Stimulated activated CD4-positive, alpha-beta T cell treated with anti-CD3 and anti-CD28 coated beads, Interleukin-4, amount 100 ng/mL, for 24 hours (primary cell): Measurements from ENCODE around the gene IRF7.
"Not testable (repeated sequence)": the region's sequence is repeated elsewhere in the genome, so short reads cannot be mapped to it uniquely, and the experiment has no call there.

ENCODE experiments used
- DNase-seq: peaks from one replicate; pipeline ENCODE4 v3.0.0-alpha.2; 2020

The IRF7 gene

GRCh38 chr11:578276-579035 lies 37.3 kb downstream of the IRF7 start:
- DNase-seq = no peak

DNA sequence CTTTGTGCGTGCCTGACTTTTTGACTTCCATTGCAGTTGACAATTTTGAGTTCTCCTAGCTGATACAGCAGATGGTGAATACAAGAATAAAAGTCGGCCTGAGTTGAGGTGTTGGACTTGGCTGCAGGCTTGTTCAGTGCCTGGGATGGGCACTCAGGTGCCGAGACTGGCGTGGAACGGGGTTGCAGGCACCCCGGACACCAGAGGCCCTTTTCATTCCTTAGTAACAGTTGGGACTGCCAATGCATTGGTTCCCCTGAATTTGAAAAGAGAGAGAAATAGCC lies 38.2 kb downstream of the IRF7 start:
- no peak for DNase-seq

GRCh38 chr11:576811-577610 lies 38.7 kb downstream of the IRF7 start:
- no peak for DNase-seq

- peak; percentile 95 for DNase-seq
Measured at GRCh38 chr11:575996-576768, 39.6 kb downstream of the IRF7 start, which contains the start of gene PHRF1. Gene PHRF1 (plus strand): TSS chr11:576470. CDS start chr11:581513, 5,043 bp downstream.

- no peak for DNase-seq
Measured at GRCh38 chr11:575313-575995, 40.3 kb downstream of the IRF7 start.

DNA sequence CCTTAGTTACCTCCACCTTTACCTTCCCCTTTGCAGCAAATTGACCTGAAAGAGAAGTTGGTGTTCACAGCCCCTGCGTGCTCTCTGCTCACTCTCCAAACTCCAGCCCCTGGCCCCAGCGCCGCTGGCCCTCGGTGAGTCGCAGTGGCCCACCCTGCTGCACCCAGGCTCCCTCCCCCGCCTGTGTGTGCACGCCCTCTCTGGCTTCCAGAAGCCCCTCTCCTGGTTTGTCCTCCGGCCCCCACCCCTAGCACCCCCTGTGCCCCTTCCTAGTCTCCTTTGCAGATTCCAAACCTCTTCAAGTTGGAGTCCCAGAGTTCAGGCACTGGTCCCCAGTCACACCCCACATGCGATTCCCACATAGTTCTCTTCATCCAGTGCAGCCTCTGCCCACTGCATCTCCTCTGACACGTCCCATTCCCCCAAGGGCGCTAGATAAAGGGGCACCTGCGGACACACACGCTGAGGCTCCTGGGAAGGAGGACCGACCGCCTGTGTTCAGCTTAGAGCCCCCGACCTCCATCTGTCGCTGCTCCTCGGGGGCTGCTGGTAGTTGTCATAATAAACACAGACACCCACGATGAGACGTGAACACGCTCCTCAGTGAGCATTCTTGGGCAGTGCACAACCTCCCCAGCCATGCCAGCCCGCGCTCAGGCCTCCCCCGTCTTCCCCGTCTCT lies 41.0 kb downstream of the IRF7 start:
- no peak for DNase-seq

GRCh38 chr11:574031-574570 lies 41.6 kb downstream of the IRF7 start:
- not testable (repeated sequence) for DNase-seq

DNA sequence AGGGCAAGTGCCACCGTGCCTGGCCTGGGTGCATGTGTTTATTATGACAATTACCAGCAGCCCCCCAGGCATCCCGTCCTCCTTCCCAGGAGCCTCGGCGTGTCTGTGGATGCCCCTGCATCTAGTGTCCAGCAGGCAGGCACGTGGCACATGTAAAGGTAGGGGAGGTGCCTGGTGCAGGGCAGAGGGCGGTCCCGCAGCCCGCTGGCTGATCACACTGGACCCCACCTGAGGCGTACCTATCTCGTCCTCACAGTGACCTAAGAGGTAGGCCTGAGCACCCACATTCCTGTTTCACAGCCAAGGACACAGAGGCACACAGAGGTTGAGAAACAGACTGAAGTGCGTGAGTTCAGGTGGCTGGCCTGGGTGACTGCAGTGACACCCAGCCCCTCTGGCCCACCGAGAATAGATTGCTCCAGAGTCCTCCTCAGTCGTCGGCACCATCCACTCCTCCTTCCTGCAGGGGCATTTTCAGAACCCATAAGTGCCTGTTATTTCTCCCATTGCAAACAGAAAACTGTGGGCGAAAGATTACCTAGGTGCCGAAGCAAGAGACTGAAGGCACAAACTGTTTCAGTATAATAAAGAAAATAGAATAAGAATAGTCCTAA lies 42.5 kb downstream of the IRF7 start:
- no peak for DNase-seq

- no peak for DNase-seq
Measured at GRCh38 chr11:571802-572185, 44.0 kb downstream of the IRF7 start.

GRCh38 chr11:569158-569885 lies 46.4 kb downstream of the IRF7 start:
- DNase-seq = no peak

DNA sequence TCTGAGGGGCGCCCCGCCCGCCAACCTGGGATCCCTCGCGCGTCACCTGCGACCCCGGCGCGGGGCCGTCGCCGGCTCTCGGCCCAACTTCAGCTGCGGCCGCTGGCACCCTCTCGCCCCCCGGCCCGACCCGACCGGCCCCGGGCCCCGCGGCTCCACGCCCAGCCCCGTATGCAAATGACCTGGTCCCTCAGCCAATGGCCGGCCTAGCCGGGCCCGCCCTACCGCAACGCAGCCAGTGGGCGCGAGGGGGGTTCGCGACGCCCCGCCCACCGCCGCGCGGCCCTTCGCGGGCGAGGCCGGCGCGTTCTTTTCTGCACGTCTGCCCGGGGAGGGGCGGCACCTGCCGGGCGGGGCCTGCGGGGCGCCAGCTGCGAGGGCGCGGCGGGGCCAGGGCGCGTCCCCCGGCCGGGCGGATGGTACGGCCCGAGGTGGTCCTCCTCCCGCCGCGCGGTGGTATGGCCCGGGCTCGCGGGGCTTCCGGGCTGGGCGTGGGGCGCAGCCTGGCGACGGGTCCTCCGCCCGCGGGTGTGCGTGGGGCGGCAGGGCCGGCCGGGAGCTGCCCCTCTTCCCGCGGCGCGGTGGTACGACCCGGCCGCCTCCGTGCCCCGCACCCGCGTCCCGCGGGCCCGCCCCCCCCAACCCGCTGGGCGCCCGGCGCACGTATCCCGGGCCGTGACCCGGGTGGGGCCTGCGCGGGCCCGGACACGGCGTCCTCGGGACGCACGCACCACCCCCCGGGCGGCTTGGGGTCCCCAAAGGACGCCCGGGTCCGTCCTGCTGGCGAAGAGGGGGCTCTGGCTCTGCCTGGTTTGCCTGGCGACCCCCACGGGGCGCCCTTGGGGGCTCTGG lies 47.2 kb downstream of the IRF7 start:
- peak; percentile 88 for DNase-seq

- no peak for DNase-seq
Measured at GRCh38 chr11:567629-568292, 48.0 kb downstream of the IRF7 start.

- DNase-seq = no peak
Measured at GRCh38 chr11:567011-567628, 48.6 kb downstream of the IRF7 start.

GRCh38 chr11:565921-566509 lies 49.7 kb downstream of the IRF7 start:
- no peak for DNase-seq

DNA sequence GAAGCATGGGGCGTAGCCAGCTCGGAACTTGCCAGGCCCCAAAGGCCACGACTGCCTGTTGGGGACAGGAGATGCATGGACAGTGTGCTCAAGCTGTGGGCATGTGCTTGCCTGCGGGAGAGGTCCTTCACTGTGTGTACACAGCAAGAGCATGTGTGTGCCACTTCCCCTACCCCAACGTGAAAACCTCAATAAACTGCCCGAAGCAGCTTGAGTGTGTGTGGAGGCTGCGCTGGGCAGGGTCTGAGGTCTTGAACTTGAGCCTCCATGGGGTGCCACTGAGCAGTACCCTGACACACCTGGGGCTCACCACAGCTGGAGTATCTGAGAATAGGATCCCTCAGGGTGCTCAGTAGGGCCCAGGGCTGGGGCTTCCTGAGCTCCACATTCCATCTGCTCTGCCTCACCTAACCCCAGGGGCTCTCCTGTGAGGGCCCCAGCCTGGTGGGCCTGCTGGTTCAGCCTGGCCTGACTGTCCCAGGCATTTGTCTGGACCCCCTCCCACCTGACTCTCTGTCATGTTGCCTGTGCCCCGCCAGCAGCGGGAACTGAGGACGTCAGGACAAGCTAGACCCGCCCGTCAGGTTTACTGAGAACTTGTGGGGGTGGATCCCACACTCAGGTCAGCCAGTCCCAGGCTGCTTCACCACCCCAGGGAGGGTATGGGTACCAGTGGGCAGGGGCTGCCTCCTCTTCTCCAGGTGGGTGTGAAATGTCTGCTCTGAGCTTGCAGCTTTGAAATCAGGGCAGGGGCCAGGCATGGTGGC lies 51.8 kb downstream of the IRF7 start:
- no peak for DNase-seq

DNA sequence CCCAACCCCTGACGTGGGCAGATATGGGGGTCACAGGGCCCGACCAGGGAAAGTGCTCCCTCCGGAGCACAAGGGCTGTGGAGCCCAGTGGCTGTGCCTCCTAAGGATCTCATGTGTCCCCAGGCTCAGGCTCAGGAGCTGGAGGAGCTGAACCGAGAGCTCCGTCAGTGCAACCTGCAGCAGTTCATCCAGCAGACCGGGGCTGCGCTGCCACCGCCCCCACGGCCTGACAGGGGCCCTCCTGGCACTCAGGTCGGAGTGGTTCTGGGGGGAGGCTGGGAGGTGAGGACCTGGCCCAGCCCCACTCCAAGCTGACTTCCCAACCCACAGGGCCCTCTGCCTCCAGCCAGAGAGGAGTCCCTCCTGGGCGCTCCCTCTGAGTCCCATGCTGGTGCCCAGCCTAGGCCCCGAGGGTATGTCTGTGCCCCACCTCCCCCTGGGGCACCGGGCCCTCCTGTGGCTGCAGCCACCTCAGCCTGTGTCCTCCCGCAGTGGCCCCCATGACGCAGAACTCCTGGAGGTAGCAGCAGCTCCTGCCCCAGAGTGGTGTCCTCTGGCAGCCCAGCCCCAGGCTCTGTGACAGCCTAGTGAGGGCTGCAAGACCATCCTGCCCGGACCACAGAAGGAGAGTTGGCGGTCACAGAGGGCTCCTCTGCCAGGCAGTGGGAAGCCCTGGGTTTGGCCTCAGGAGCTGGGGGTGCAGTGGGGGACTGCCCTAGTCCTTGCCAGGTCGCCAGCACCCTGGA lies 52.5 kb downstream of the IRF7 start:
- DNase-seq = no peak
